Glomerular endothelial cell (primary cell): ENCODE measurements around the gene CCND3. TPM values are rescaled to one million over a fixed set of nuclear protein-coding genes. Genes with fewer than 3 reads are reported as not detected.

ENCODE experiments used
- DNase-seq: peaks from one replicate; pipeline ENCODE4 v3.0.0-alpha.2; 2011; ENCODE audit warnings: low read depth, low spot score; ENCODE audit errors: extremely low read depth
- total RNA-seq: library from RNA; depleted of rRNA; stranded (reverse); fragments of >200 nt; gene quantifications from 2 replicates; pipeline ENCODE4 v1.2.3, GENCODE V29; 2015

CCND3 gene
- 82.9 and 99.4 TPM in 2 replicates for total RNA-seq

DNA sequence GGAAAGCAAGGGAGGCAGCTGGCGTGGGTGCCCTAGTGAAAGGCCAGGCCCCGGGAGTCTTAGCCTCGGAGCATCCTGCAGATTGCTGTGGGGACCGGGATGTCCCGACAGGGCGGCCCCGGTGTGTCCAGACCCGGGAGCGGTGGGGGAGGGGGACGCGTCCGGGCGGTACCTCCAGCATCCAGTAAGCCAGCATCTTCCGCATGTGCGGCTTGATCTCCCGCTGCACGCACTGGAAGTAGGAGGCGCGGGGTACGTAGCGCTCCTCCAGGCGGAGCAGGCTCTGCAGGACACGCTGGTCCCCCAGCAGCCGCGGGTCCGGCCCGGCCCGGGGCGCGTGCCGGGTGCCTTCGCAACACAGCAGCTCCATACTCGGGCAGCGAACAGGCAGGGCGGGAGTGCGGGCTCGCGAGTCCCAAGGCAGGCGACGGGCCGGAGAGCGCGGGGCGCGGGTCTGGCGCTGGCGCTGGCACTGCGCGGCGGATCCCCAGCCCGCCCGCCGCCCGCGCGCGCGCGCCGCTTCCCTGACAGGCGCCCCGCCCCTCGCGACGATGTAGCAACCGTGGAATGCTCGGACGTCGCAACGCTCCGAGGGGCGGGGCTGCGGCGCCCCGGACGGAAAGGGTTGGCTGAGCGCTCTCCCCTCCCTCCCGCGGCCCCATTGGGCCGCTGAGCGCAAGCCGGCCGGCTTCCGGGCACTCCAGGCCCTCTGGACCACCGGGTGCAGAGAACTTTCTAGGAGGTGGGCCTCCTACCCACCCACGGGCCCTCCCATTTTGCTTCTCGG, at the start of gene CCND3:
CCND3 (minus strand) TSS at position 529 of the 787 bp plus-strand sequence; CDS start at position 370, 159 bp downstream.
- DNase-seq = no peak

DNA sequence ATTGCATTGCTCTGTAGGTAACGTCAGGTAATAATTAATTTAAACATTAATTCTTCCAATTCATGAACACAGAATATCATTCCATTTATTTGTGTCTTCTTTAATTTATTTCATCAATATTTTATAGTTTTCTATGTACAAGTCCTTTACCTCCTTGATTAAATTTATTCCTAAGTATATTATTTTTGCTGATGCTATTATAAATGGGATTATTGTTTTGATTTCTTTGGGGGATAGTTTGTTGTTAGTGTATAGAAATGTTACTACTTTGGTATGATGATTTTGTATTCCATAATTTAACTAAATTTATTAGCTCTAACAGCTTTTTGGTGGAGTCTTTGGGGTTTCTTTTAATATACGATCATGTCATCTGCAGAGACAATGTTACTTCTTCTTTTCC, 44.7 kb upstream of the CCND3 start:
- DNase-seq = no peak

GRCh38 chr6:41984623-41985022, 43.0 kb upstream of the CCND3 start:
- DNase-seq = no peak

DNA sequence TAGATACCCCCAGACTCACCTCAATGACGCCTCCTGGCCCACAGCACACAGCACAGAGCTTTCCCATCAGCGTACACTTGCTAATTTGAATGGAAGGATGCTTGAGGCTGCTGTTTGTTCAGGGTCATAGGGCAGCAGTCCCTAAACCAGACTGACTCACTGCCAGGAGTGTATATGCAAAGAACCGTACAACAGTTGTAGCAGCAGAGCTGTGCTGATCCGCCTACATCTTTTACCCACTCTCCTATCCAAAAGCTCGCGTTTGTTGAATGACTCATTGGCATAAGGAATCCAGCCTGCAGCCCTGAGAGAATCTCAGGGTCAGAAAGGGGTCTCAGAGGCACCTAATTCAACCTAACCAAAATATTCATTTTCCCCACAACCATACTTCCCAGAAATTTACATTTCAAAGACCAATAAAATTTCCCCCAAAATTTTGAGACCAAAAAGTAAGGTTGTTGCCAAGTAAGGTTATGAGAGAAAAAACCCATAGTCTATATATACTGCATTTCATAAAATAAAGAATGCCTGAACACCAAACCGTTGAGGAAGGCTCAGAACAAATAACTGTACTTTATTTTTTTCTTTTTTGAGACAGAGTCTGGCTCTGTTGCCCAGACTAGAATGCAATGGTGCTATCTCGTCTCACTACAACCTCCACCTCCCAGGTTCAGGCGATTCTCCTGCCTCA, 35.3 kb upstream of the CCND3 start:
- DNase-seq = no peak

DNA sequence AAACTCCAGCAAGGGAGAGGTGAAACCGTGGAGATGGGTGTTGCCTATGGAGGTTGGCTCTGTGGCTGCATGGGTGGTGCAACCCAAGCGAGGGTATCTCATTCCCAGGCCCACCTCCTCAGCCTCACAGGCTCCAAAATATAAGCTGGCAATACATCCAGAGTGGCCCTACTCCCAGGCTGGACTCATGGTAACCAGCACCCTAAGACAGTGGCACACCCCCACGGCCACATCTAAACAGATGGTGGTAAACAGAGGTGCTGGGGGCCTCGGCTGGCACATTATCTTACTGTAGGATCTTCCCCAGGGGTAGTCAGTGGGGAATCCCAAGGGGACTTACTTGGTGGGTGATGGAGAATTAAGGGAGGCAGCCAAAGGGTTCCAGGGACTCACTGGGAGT, 33.7 kb upstream of the CCND3 start:
- DNase-seq = no peak

GRCh38 chr6:41974281-41974825, 32.7 kb upstream of the CCND3 start:
- no peak for DNase-seq

DNA sequence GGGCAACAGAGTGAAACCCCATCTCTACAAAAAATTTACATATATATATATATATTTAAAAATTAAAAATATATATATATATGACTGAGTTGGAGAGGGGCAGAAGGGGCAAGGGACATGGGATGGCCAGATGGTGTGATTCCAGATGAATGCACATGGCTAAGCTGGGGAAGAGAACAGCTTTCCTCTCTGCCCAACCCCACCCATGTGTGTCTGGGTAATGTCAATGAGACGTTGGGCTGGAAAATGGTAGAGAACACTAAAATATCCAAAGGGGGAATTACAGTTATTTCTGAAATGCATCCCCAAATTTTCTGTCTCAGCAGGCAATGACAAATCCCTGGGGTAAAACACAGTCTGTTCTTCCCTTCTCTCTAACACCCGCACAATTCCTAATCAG, 31.2 kb upstream of the CCND3 start:
- no peak for DNase-seq

DNA sequence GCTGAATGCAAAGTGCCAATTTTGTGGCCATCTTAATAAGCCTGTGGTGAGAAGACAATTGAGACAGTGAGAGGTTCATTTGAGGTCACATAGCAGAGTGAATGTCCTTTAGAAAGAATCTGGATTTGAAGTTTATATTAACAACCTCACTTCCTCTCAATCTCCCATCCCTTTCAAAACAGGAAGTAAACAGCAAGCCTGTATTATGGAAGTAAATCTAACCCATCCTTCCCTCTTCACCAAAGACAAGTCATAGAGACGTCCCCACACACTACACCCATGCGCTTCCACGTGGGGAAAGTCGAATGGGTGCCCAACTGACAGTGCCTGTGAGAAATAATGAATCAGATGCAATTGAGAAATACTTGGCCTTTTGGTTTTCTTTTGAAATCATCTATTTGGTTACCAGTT, 28.8 kb upstream of the CCND3 start:
- no peak for DNase-seq

- no peak for DNase-seq
Measured at GRCh38 chr6:41967312-41968287, 26.0 kb upstream of the CCND3 start.

- no peak for DNase-seq
Measured at GRCh38 chr6:41966961-41967311, 25.3 kb upstream of the CCND3 start.

- no peak for DNase-seq
Measured at GRCh38 chr6:41966214-41966920, 24.8 kb upstream of the CCND3 start.

DNA sequence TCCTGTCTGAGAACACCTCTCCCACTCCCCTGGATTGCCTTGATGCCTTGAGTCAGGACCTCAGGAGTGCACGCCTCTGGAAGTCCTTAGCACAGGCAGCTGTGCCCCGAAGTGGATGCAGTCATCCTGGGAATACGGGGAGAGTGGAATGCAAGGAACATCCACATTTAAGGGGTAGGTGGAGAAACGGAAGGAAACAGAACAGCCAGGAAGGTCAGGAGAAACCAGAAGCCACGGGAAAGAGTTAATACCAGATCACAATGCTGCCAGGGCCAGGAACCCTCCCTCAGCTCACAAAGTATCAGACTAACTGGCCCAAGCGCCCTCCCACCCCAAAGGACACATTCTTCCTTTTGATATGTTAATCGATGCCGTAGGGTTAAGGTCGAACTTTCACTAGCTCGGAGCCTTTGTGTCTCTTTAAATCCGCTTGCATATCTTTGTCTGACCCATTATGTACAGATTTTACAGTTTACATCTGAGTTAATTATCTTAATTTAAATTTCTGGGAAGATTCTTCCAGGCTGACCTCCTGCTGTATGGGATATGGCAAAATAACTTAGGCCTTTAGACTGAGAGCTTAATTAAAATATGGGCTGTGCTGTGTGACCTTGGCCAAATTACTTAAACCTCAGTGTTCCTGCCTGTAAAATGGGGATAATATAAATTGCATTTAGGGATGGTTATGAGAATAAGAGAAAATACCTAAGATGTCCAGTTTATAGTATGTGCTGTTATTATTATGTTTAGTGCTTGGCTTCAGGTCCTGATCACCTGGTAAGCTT, 24.0 kb upstream of the CCND3 start:
- no peak for DNase-seq

- DNase-seq = no peak
Measured at GRCh38 chr6:41964201-41964887, 22.7 kb upstream of the CCND3 start.

DNA sequence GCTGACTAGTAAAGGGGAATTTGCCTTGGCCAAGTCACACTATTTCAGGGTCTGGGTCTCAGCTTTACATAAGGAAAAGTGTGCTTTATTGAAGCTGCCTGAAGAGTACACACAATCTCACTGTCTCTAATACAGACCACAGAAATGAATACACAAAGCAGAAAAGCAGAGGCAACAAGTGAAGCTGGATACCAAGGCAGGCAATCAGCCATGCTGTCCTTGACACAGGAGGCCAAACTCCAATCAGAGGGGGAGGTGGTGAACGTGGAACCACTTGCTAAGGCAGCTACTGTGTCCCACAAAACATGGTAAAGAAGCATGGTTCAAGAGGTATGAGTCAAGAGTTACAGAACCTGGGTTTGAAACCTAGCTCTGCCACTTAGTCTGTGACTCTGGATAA, 21.8 kb upstream of the CCND3 start:
- no peak for DNase-seq

- no peak for DNase-seq
Measured at GRCh38 chr6:41960028-41960427, 18.4 kb upstream of the CCND3 start.

- no peak for DNase-seq
Measured at GRCh38 chr6:41958022-41958856, 16.6 kb upstream of the CCND3 start.

- DNase-seq = no peak
Measured at GRCh38 chr6:41957117-41957516, 15.5 kb upstream of the CCND3 start.

DNA sequence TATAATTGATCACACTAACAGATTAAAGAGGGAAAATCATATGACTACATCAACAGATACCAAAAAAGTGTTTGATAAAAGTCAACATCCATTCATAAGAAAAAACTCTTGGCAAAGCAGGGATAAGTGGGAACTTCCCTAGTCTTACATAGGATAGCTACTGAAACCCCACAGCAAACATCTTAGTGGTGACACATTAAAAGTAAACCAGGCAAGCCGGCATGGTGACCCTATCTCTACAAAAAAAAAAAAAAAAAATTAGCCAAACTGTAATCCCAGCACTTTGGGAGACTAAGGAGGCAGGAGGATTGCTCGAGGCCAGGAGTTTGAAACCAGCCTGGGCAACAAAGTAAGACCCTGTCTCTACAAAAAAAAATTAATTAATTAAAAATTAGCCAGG, 13.8 kb upstream of the CCND3 start:
- DNase-seq = no peak
